Heart left ventricle (tissue), 13 donors: ENCODE results near the gene GALNT10.

Experiments
- CTCF ChIP-seq, 12 donors: fragments of 200-600 bp; sonication (generic) in 4 of 12; IDR thresholded peaks; one replicate each; pipeline versions ENCODE4 v1.5.0 to v1.8.0; 2018 to 2022; ENCODE audit warnings: antibody characterized with exemption in 12 of 12, mild to moderate bottlenecking in 5 of 12
- POLR2A ChIP-seq, 2 donors: fragments of 450-650 bp; IDR thresholded peaks; one replicate each; pipeline ENCODE4 v1.6.1; 2017; ENCODE audit warnings: antibody characterized with exemption in 2 of 2, mild to moderate bottlenecking in 2 of 2, moderate library complexity in 2 of 2
- donor health status: ischemic (EF 13 %, LVEDD 7.1; RV severe dilation, severe dysfunction).
- donor health status: DM: no; HTN: yes; CAD: no.
- donor health status: DM: no; HTN: no; CAD: no.
- donor health status: ischemic (EF 25% LVEDD 6.9; RV normal size, moderate dysfunction).
- donor health status: ischemic (EF 25% LVEDD 5.7; RV mildly dilated, moderate dysfunction).
- donor health status: ischemic (EF 35%, LVEDD 5.7; RV mildly dilated, moderate dysfunction).
- donor health status: nonischemic (EF 11% LVEDD 7.7; RV severe dilation, severe dysfunction).
- donor health status: DM: yes; HTN: yes; CAD: no.
- donor health status: PGD.
- donor health status: ischemic (EF 29% LVEDD 5.4; RV normal size, mild dysfunction).
- donor health status: nonischemic (EF 23%, LVEDD 6.1; RV moderate dilation, normal function).

- no peak for TF ChIP-seq POLR2A (IDR thresholded peaks at IDR 0.05)
- TF ChIP-seq CTCF (IDR thresholded peaks at IDR 0.05), result no peak
These were observed 125.2 kb downstream of the GALNT10 start for GRCh38 chr5:154315756-154316155.
